ENCODE results near the gene ZNF579. TPM values are rescaled to one million over a fixed set of nuclear protein-coding genes. Genes with fewer than 3 reads are reported as not detected.

Gene ZNF579
- total RNA-seq, 1 experiment from 2014 or later, result 19.9 TPM

DNA sequence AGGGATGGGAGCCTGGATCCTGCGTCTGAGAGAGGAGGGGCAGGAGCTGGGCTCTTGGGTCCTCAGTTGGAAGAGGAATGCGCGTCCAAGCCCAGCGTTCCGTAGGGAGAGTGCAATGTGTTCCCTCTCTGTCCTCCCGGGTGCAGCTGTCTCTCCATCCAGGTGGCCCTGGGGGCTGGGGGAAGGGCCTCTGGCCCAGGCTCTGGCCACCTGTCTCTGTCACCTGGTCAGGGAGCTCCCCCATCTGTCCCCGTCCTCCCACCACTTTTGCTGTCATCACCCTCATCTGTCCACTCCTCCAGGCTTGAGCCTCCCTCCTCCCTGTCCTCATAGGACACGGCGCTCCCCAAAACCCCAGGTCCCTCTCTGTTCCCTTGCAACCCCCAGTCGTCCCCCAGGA lies 40.0 kb downstream of the ZNF579 start:
- DNase-seq, result no peak
- H3K4me1 Mint-ChIP-seq, result peaks cover 6 to 38% of the 10 kb centered on the region in 2 experiments
- no peaks in the 10 kb centered on the region for H3K9me3 ChIP-seq (ENCODE audit: control insufficient read depth, low read depth, low read length)
- H3K4me2 ChIP-seq (ENCODE audit: insufficient read depth, insufficient read length, low read length), result no peak overlapping the region
- no peak overlapping the region for H2BK120ac ChIP-seq (ENCODE audit: low read depth, low read length, poor library complexity, severe bottlenecking)
- 0 out of 5 replicates have a peak overlapping the region, but pooled peaks of 1 of the 2 experiments have one; percentile 14 for H3K4me3 Mint-ChIP-seq
- no peaks in the 10 kb centered on the region; the same call in 1 of the 2 replicates for H3K4me1 ChIP-seq (ENCODE audit: insufficient read depth, low read length)
- peak overlapping the region in 2 of 3 experiments; percentile 29 to 90; a peak in 3 of 7 replicates for H3K27ac Mint-ChIP-seq
- H4K91ac ChIP-seq (ENCODE audit: insufficient read length, low read depth, low read length), result no peak overlapping the region
- H3K23ac ChIP-seq (ENCODE audit: insufficient read length, low read depth, low read length), result no peak overlapping the region
- no peak overlapping the region for H4K5ac ChIP-seq (ENCODE audit: insufficient read length, low read depth, low read length)
- no peak overlapping the region for H2AK5ac ChIP-seq (ENCODE audit: insufficient read length, low read length)
- no peaks in the 10 kb centered on the region for H3K23me2 ChIP-seq (ENCODE audit: insufficient read length, low read depth, low read length, poor library complexity, severe bottlenecking)
- H3K9me3 Mint-ChIP-seq, result peaks cover 6 to 14% of the 10 kb centered on the region in 2 experiments; a peak in 4 of 5 replicates
- no peak overlapping the region for H2BK20ac ChIP-seq (ENCODE audit: low read depth, low read length, poor library complexity, severe bottlenecking)
- no CpG with 5 or more reads among the region's 10 CpGs for WGBS (ENCODE audit: extremely low coverage, insufficient read length, low lambda C conversion rate)
- H3K27ac ChIP-seq (ENCODE audit: insufficient read length, low read depth, low read length), result no peak overlapping the region
- no peak overlapping the region for H3K14ac ChIP-seq (ENCODE audit: insufficient read depth, low read length)
- peaks cover 2% of the 10 kb centered on the region for H4K20me1 ChIP-seq (ENCODE audit: control insufficient read depth, insufficient read depth, insufficient read length)
- no peak overlapping the region for H4K8ac ChIP-seq (replicated peaks; ENCODE audit: insufficient read length, low read depth, low read length)
- no peak overlapping the region for H3K18ac ChIP-seq (ENCODE audit: insufficient read length, low read depth, low read length)
- TF ChIP-seq, protein P1, sequence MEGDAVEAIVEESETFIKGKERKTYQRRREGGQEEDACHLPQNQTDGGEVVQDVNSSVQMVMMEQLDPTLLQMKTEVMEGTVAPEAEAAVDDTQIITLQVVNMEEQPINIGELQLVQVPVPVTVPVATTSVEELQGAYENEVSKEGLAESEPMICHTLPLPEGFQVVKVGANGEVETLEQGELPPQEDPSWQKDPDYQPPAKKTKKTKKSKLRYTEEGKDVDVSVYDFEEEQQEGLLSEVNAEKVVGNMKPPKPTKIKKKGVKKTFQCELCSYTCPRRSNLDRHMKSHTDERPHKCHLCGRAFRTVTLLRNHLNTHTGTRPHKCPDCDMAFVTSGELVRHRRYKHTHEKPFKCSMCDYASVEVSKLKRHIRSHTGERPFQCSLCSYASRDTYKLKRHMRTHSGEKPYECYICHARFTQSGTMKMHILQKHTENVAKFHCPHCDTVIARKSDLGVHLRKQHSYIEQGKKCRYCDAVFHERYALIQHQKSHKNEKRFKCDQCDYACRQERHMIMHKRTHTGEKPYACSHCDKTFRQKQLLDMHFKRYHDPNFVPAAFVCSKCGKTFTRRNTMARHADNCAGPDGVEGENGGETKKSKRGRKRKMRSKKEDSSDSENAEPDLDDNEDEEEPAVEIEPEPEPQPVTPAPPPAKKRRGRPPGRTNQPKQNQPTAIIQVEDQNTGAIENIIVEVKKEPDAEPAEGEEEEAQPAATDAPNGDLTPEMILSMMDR (conservative IDR thresholded peaks at IDR 0.05), result no peak
- H3K27me3 Mint-ChIP-seq (ENCODE audit: low read depth), result peaks cover 16% of the 10 kb centered on the region
- no peak overlapping the region for H2BK12ac ChIP-seq (ENCODE audit: insufficient read length, low read depth, low read length)
- H3K56ac ChIP-seq (ENCODE audit: insufficient read length, low read depth, low read length), result no peak overlapping the region
- no peaks in the 10 kb centered on the region for H3K79me1 ChIP-seq (ENCODE audit: insufficient read depth, low read depth, low read length, poor library complexity, severe bottlenecking)
- no peak overlapping the region for H3K4ac ChIP-seq (ENCODE audit: low read depth, low read length)
- no peaks in the 10 kb centered on the region for H3K79me2 ChIP-seq (ENCODE audit: insufficient read depth, low read length)
- H2BK15ac ChIP-seq (ENCODE audit: low read depth, low read length), result no peak overlapping the region
- H3K27me3 ChIP-seq (ENCODE audit: insufficient read depth, low read length), result no peaks in the 10 kb centered on the region
- H3K36me3 Mint-ChIP-seq (ENCODE audit: insufficient read depth in 1 of 3, low read depth in 3 of 3), result peaks cover 0 to 6% (median 0%) of the 10 kb centered on the region in 3 experiments; a peak in 2 of 7 replicates
- H2BK5ac ChIP-seq (ENCODE audit: insufficient read length, low read length), result no peak overlapping the region
- no peak overlapping the region for H3K9ac ChIP-seq (ENCODE audit: extremely low read depth, insufficient read length, low read length)
- no peak overlapping the region for H3T11ph ChIP-seq (ENCODE audit: low read length)
- no peak overlapping the region for H2AFZ ChIP-seq (ENCODE audit: low read length)

All from H9 (cell line).